IMR-90 (cell line): Measurements from ENCODE around the gene ADAMTSL4. TPM values are rescaled to one million over a fixed set of nuclear protein-coding genes. Genes with fewer than 3 reads are reported as not detected.
A peak's percentile ranks its signal among the peaks of the same experiment; 100 is the strongest.

ENCODE experiments used
- ATAC-seq: fragments of 200-7000 bp; cut with Tn5 transposase; 2 replicates; pipeline ENCODE4 v1.9.1; 2020; ENCODE audit warnings: low read depth, mild to moderate bottlenecking, moderate library complexity
- BruUV-seq: library from RNA; stranded (reverse); fragments of 400-500 nt; replicated peaks from 2 replicates; lab custom pipeline; 2021; lab: Mats Ljungman, UMichigan
- CTCF ChIA-PET: fragments of 300-600 bp; formaldehyde crosslinking; extraction: SDS; loops from one replicate; lab custom pipeline; 2021; ENCODE audit warnings: antibody characterized with exemption; lab: Yijun Ruan, JAX
- POLR2A ChIA-PET: fragments of 300-600 bp; sonication (Branson Sonifier 250); formaldehyde crosslinking; loops from one replicate; lab custom pipeline; 2022; ENCODE audit warnings: antibody characterized with exemption; ENCODE audit not compliant: unreplicated experiment; lab: Charles Lee
- DNase-seq: peaks from one replicate; pipeline ENCODE4 v3.0.0; 2013
- H2AFZ ChIP-seq: replicated peaks from 2 replicates; pipeline ENCODE3; 2013; ENCODE audit warnings: low read length, mild to moderate bottlenecking; ENCODE audit not compliant: poor library complexity
- H2AK5ac ChIP-seq: 2 replicates; pipeline ENCODE4 v1.6.1; 2013; ENCODE audit warnings: low read depth, low read length, inconsistent platforms
- H2AK9ac ChIP-seq: replicated peaks from 2 replicates; pipeline ENCODE3; 2013; ENCODE audit warnings: mild to moderate bottlenecking, low read depth, low read length, moderate library complexity; ENCODE audit not compliant: poor library complexity
- H2BK120ac ChIP-seq: 2 replicates; pipeline ENCODE4 v1.6.1; 2013; ENCODE audit warnings: low read depth, low read length, inconsistent platforms
- H2BK15ac ChIP-seq: 3 replicates; pipeline ENCODE4 v1.6.1; 2013; ENCODE audit warnings: low read depth, low read length, inconsistent platforms
- H2BK20ac ChIP-seq: 2 replicates; pipeline ENCODE4 v1.6.1; 2013; ENCODE audit warnings: low read depth, mild to moderate bottlenecking, inconsistent platforms, low read length, moderate library complexity
- H2BK5ac ChIP-seq: 2 replicates; pipeline ENCODE4 v1.6.1; 2013; ENCODE audit warnings: mild to moderate bottlenecking, low read depth, low read length, inconsistent platforms; ENCODE audit not compliant: poor library complexity, severe bottlenecking
- H3K14ac ChIP-seq: replicated peaks from 2 replicates; pipeline ENCODE4 v1.6.1; 2013; ENCODE audit warnings: low read depth, low read length, inconsistent platforms
- H3K18ac ChIP-seq: 2 replicates; pipeline ENCODE4 v1.6.1; 2013; ENCODE audit warnings: low read depth, low read length, control low read depth
- H3K23ac ChIP-seq: 2 replicates; pipeline ENCODE4 v1.6.1; 2013; ENCODE audit warnings: low read depth, low read length, inconsistent platforms
- H3K27ac ChIP-seq: 2 replicates; pipeline ENCODE4 v1.5.1; 2013; ENCODE audit warnings: mild to moderate bottlenecking, control low read depth, low read length; ENCODE audit not compliant: insufficient read depth
- H3K27me3 ChIP-seq: 2 replicates; pipeline ENCODE4 v1.6.1; 2013; ENCODE audit warnings: low read length; ENCODE audit not compliant: control insufficient read depth, insufficient read depth
- H3K36me3 ChIP-seq: 2 replicates; pipeline ENCODE4 v1.6.1; 2013; ENCODE audit warnings: low read length, mixed read lengths; ENCODE audit not compliant: control insufficient read depth, insufficient read depth
- H3K4ac ChIP-seq: 2 replicates; pipeline ENCODE4 v1.6.1; 2013; ENCODE audit warnings: low read depth, low read length, inconsistent platforms
- H3K4me1 ChIP-seq: 2 replicates; pipeline ENCODE4 v1.6.1; 2013; ENCODE audit warnings: low read length, mixed read lengths; ENCODE audit not compliant: control insufficient read depth, insufficient read depth
- H3K4me2 ChIP-seq: 2 replicates; pipeline ENCODE4 v1.6.1; 2013; ENCODE audit warnings: low read depth, mild to moderate bottlenecking, control low read depth, low read length, moderate library complexity
- H3K4me3 ChIP-seq: 2 replicates; pipeline ENCODE4 v1.5.1; 2013; ENCODE audit warnings: low read depth, mild to moderate bottlenecking, control low read depth, low read length, moderate library complexity; ENCODE audit not compliant: insufficient read depth
- H3K56ac ChIP-seq: 2 replicates; pipeline ENCODE4 v1.6.1; 2013; ENCODE audit warnings: low read length, inconsistent platforms; ENCODE audit not compliant: insufficient read depth; ENCODE audit errors: extremely low read depth
- H3K79me1 ChIP-seq, 2 experiments: 2 replicates each; pipeline ENCODE4 v1.6.1; 2013; ENCODE audit warnings: low read length in 2 of 2, inconsistent platforms in 1 of 2, low read depth in 1 of 2
- H3K9ac ChIP-seq: 2 replicates; pipeline ENCODE4 v1.6.1; 2013; ENCODE audit warnings: low read depth, low read length, control low read depth
- H3K9me1 ChIP-seq: 2 replicates; pipeline ENCODE4 v1.6.1; 2013; ENCODE audit warnings: low read length, inconsistent platforms; ENCODE audit not compliant: insufficient read depth
- H3K9me3 ChIP-seq: 2 replicates; pipeline ENCODE4 v1.6.1; 2013; ENCODE audit warnings: low read length; ENCODE audit not compliant: control insufficient read depth, insufficient read depth
- H4K20me1 ChIP-seq: 2 replicates; pipeline ENCODE4 v1.6.1; 2013; ENCODE audit warnings: low read length, inconsistent platforms; ENCODE audit not compliant: insufficient read depth
- H4K5ac ChIP-seq: 2 replicates; pipeline ENCODE4 v1.6.1; 2013; ENCODE audit warnings: mild to moderate bottlenecking, low read depth, low read length, control low read depth
- H4K8ac ChIP-seq, 2 experiments: 2 replicates each; pipeline ENCODE4 v1.6.1; 2013; ENCODE audit warnings: low read depth in 2 of 2, low read length in 2 of 2, control low read depth in 1 of 2, inconsistent platforms in 1 of 2
- H4K91ac ChIP-seq: 2 replicates; pipeline ENCODE4 v1.6.1; 2013; ENCODE audit warnings: low read depth, low read length, inconsistent platforms; ENCODE audit not compliant: insufficient read depth
- FOS ChIP-seq: fragments of 150-350 bp; IDR thresholded peaks from 2 replicates; pipeline ENCODE4 v1.6.1; 2016; ENCODE audit warnings: low read depth, low read length
- MXI1 ChIP-seq: IDR thresholded peaks from 2 replicates; pipeline ENCODE4 v1.6.1; 2012; ENCODE audit warnings: low read depth, mild to moderate bottlenecking, low read length, moderate library complexity, borderline replicate concordance
- NFE2L2 ChIP-seq: fragments of 150-350 bp; IDR thresholded peaks from 2 replicates; pipeline ENCODE4 v1.6.1; 2016; ENCODE audit warnings: low read depth, mild to moderate bottlenecking, low read length
- RCOR1 ChIP-seq: IDR thresholded peaks from 2 replicates; pipeline ENCODE4 v1.6.1; 2012; ENCODE audit warnings: mild to moderate bottlenecking, low read length, improper control_type of control experiment; ENCODE audit not compliant: insufficient replicate concordance
- SMC3 ChIP-seq: fragments of 150-350 bp; IDR thresholded peaks from 2 replicates; pipeline ENCODE4 v1.6.1; 2016; ENCODE audit warnings: low read depth, mild to moderate bottlenecking, antibody characterized with exemption, low read length, moderate library complexity
- WGBS, 2 experiments: methylation state at CpG; one replicate each; pipeline versions ENCODE4 v1.1.5 to v1.1.7; 2013; ENCODE audit warnings: missing lambda C conversion rate in 2 of 2; ENCODE audit not compliant: insufficient read length in 1 of 2; ENCODE audit errors: extremely low coverage in 2 of 2; 5-methylcytosine and 5-hydroxymethylcytosine counted together
- dilution Hi-C: fragments of 300-500 bp; cut with HindIII; formaldehyde crosslinking; loops from one replicate; pipeline ENCODE4 v1.14.3; 2018; ENCODE audit warnings: low sequenced_read_pairs; ENCODE audit not compliant: unreplicated experiment
- in situ Hi-C: fragments of 300-500 bp; cut with MboI; formaldehyde crosslinking; loops from 3 replicates; pipeline ENCODE4 v1.14.3; 2019; ENCODE audit warnings: low sequenced_read_pairs, inconsistent platforms, mixed read lengths
- intact Hi-C: fragments of 100-400 bp; cut with micrococcal nuclease; formaldehyde crosslinking; loops from 2 replicates; pipeline ENCODE4 v1.10.0; 2022
- polyA plus RNA-seq, 3 experiments: library from polyadenylated mRNA; depleted of rRNA; stranded (reverse); fragments of >200 nt; gene quantifications; 2 replicates each; pipeline ENCODE4 v1.2.3, GENCODE V29; 2012; ENCODE audit warnings: low replicate concordance in 1 of 3
- total RNA-seq: library from RNA; depleted of rRNA; stranded (reverse); fragments of >200 nt; gene quantifications from 2 replicates; pipeline ENCODE4 v1.2.3, GENCODE V29; 2012
- TF ChIP-seq, protein P1 (sequence below): conservative IDR thresholded peaks from 2 replicates; pipeline ENCODE4 v1.5.1; 2012; ENCODE audit warnings: mild to moderate bottlenecking, low read depth, low read length, improper control_type of control experiment

ADAMTSL4 gene
- total and polyA plus RNA-seq, 2 of the 4 experiments (the other 2 are of a cell fraction), result 0.54 to 12.2 TPM

DNA sequence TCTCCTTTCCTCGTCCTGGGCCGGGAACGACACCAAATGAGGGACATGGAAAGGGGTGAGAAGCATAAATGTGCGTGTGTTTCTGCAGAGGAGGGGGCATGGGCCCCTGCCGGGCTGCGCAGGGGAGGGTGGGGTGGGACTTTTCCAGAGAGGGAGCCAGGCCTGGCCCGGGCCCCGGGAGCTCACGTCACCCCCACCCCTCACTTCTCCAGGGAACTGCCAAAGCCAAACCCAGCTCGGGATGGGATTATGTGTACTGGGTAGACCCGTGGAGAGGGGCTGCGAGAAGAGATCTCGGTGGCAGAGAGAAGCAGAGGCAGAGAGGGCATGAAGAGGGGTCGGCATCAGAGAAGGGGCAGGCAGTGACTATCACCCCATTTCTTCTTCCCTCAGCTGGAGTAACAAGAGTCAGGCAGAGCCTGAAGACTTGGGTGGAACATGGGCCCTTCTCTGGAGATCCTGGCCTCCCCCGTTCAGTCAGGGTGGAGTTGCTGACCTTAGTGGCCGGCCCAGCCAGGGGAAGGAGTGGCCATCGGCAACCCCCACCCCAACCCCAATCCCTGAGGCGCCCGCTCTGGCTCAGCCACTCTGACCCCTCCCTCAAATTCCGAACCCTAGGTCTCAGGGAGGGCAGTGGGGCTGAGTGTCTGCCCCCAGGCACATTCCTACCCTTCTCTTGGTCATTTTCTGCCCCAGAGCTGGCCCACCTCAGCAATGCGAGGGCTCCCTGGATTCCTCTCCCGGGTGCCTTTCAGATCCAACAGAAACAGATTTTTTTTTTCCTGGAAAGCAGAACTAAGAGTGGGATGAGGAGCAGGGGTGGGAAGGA lies 1.2 kb downstream of the ADAMTSL4 start:
- H3K4me3 ChIP-seq, result peak overlapping the region; percentile 50; the same call in 1 of the 2 replicates
- CTCF ChIA-PET, result interaction anchor here (0.6 to 1.0 kb wide), 2 partner anchors 10 to 142 kb away, joined by 3 to 4 read pairs; no protein-coding TSS in a partner anchor
- in situ Hi-C loops, result loop anchor here (10.0 kb wide), 1 partner anchor 286 kb away; the partner anchor contains the start of gene APH1A

More for the DNA sequence above, 1.2 kb downstream of the ADAMTSL4 start:
- POLR2A ChIA-PET, result interaction anchor here (1.0 kb wide), 1 partner anchor 42 kb away, joined by 3 read pairs; no protein-coding TSS in a partner anchor
- dilution Hi-C loops (no loop called here), intact Hi-C loops (no loop called here)
- Histone ChIP-seq H4K5ac (peak overlapping the region; percentile 74; the same call in 1 of the 2 replicates), H3K27ac (no peak overlapping the region), H3K9me1 (peaks cover 6% of the 10 kb centered on the region), H2AK5ac (peak overlapping the region; percentile 75), H4K91ac (peak overlapping the region; percentile 43; the same call in 1 of the 2 replicates), H3K4ac (peak overlapping the region; percentile 76), H3K4me1 (peaks cover 26% of the 10 kb centered on the region), H4K20me1 (no peaks in the 10 kb centered on the region; the same call in none of the 2 replicates), H4K8ac (peak overlapping the region in 1 of 2 experiments; percentile 21; a peak in 2 of 4 replicates), H2AK9ac (peak overlapping the region; percentile 97), H3K56ac (no peak overlapping the region), H3K36me3 (no peaks in the 10 kb centered on the region; the same call in 1 of the 2 replicates), H2AFZ (peak overlapping the region; percentile 56), H3K18ac (no peak overlapping the region), H3K23ac (peak overlapping the region; percentile 92; the same call in 1 of the 2 replicates), H2BK120ac (peak overlapping the region; percentile 68; the same call in 1 of the 2 replicates), H2BK5ac (no peak overlapping the region), H3K9me3 (no peaks in the 10 kb centered on the region), H3K4me2 (peak overlapping the region; percentile 99), H3K9ac (0 out of 2 replicates have a peak overlapping the region, but pooled peaks have one; percentile 57), H3K14ac (peak overlapping the region; percentile 45; the same call in 1 of the 2 replicates), H2BK15ac (peak overlapping the region; percentile 37; the same call in 2 of the 3 replicates), H2BK20ac (no peak overlapping the region), H3K79me1 (peaks cover 3 to 37% of the 10 kb centered on the region in 2 experiments; a peak in 3 of 4 replicates), H3K27me3 (no peaks in the 10 kb centered on the region)
- DNase-seq (no peak), ATAC-seq (no peak)
- no TSS peak for BruUV-seq
- no CpG with 5 or more reads among the region's 22 CpGs for WGBS, 2 experiments
- TF ChIP-seq RCOR1 (no peak), NFE2L2 (no peak), FOS (no peak), SMC3 (no peak), MXI1 (no peak)
- TF ChIP-seq, protein P1, sequence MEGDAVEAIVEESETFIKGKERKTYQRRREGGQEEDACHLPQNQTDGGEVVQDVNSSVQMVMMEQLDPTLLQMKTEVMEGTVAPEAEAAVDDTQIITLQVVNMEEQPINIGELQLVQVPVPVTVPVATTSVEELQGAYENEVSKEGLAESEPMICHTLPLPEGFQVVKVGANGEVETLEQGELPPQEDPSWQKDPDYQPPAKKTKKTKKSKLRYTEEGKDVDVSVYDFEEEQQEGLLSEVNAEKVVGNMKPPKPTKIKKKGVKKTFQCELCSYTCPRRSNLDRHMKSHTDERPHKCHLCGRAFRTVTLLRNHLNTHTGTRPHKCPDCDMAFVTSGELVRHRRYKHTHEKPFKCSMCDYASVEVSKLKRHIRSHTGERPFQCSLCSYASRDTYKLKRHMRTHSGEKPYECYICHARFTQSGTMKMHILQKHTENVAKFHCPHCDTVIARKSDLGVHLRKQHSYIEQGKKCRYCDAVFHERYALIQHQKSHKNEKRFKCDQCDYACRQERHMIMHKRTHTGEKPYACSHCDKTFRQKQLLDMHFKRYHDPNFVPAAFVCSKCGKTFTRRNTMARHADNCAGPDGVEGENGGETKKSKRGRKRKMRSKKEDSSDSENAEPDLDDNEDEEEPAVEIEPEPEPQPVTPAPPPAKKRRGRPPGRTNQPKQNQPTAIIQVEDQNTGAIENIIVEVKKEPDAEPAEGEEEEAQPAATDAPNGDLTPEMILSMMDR, result no peak
